Esophagus muscularis mucosa (tissue), 3 donors: ENCODE measurements around the gene BTG2.
A peak's percentile ranks its signal among the peaks of the same experiment; 100 is the strongest.

Source experiments
- CTCF ChIP-seq, 3 experiments: fragments of 200-600 bp in 2 of 3; fragments of 450-650 bp in 1 of 3; sonication (generic) in 2 of 3; IDR thresholded peaks; one replicate each; pipeline ENCODE4 v1.5.1; 2017 to 2019; ENCODE audit warnings: antibody characterized with exemption in 3 of 3, mild to moderate bottlenecking in 2 of 3, moderate library complexity in 1 of 3
- POLR2A ChIP-seq: fragments of 450-650 bp; IDR thresholded peaks from one replicate; pipeline ENCODE4 v1.6.1; 2017; ENCODE audit warnings: antibody characterized with exemption, moderate library complexity, mild to moderate bottlenecking, low read depth
- POLR2AphosphoS5 ChIP-seq, 2 donors: sonication (generic); formaldehyde crosslinking; IDR thresholded peaks; one replicate each; pipeline ENCODE4 v1.6.1; 2017; ENCODE audit warnings: antibody characterized with exemption in 2 of 2

- TF ChIP-seq CTCF (IDR thresholded peaks at IDR 0.05) (no peak), POLR2AphosphoS5 (IDR thresholded peaks at IDR 0.05) (peak in 1 of 2 donors; percentile 19), POLR2A (no peak)
Measured at GRCh38 chr1:203291201-203292096, 13.9 kb upstream of the BTG2 start.
